Esophagus muscularis mucosa (tissue), 3 donors: Measurements from ENCODE around the gene HOXA2.

Experiments
- EP300 ChIP-seq: sonication (generic); formaldehyde crosslinking; IDR thresholded peaks from one replicate; pipeline ENCODE4 v1.6.1; 2017; ENCODE audit warnings: antibody characterized with exemption
- TF ChIP-seq, protein P1 (sequence below), 3 experiments: fragments of 200-600 bp in 2 of 3; fragments of 450-650 bp in 1 of 3; sonication (generic) in 2 of 3; IDR thresholded peaks; one replicate each; pipeline ENCODE4 v1.5.1; 2017 to 2019; ENCODE audit warnings: antibody characterized with exemption in 3 of 3, mild to moderate bottlenecking in 2 of 3, moderate library complexity in 1 of 3

DNA sequence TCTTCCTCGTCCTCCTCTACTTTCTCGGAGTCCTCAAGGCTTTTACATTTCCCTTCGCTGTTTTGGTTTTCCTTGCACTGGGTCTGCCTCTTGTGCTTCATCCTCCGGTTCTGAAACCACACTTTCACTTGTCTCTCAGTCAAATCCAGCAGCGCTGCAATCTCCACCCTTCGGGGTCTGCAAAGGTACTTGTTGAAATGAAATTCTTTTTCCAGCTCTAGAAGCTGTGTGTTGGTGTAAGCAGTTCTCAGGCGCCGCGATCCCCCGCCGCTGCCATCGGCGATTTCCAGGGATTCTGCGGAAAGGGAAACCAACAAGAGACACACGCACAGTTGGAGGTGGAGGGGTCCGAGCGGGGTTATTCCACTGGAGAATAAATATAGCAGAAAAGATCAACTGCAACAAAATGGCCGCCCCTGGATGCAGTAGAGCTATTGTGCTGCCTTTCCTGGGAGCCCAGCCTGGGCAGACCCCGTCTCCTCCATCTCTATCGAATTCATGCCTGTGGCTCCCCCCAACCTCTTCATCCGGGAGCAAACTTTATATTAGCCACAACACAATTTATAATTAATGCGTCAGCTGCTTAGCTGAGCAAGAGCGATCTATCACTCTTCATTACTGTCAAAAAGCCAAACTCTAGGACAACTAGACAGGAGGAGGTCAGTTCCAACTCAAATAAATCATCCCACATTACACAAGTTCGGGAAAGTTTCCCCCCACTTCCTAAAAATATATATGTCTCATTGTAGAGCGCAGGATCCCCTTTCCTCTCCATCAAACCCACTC lies 1.1 kb downstream of the HOXA2 start:
- TF ChIP-seq, protein P1, sequence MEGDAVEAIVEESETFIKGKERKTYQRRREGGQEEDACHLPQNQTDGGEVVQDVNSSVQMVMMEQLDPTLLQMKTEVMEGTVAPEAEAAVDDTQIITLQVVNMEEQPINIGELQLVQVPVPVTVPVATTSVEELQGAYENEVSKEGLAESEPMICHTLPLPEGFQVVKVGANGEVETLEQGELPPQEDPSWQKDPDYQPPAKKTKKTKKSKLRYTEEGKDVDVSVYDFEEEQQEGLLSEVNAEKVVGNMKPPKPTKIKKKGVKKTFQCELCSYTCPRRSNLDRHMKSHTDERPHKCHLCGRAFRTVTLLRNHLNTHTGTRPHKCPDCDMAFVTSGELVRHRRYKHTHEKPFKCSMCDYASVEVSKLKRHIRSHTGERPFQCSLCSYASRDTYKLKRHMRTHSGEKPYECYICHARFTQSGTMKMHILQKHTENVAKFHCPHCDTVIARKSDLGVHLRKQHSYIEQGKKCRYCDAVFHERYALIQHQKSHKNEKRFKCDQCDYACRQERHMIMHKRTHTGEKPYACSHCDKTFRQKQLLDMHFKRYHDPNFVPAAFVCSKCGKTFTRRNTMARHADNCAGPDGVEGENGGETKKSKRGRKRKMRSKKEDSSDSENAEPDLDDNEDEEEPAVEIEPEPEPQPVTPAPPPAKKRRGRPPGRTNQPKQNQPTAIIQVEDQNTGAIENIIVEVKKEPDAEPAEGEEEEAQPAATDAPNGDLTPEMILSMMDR (IDR thresholded peaks at IDR 0.05): no peak
- no peak for TF ChIP-seq EP300
